GM21723 (cell line): Measurements from ENCODE around the gene PLXNA2.

Experiments
- ATAC-seq: cut with Tn5 transposase; IDR thresholded peaks from one replicate; pipeline ENCODE4 v1.9.1; 2021; ENCODE audit warnings: mild to moderate bottlenecking, moderate library complexity; ENCODE audit not compliant: unreplicated experiment

Gene PLXNA2

DNA sequence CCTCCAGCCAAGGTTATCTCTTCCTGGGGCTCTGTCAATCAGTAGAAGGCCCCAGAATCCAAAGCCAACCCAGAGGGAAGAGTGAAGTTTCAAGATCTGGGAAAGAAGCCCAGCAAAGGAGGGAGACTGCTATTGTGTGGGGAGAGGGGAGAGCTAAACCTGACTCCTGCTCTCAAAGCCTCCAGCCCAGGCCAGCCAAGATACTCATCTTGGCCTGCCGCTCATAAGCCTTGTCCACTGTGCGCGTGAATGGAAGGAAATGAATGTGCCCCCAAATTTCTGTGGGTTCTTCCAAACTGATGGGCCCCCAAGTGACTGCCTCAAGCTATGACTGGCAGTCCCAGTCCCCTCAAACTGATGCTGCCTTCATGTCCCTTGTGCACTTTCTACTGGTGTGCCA lies 2.0 kb downstream of the PLXNA2 start:
- no peak for ATAC-seq

DNA sequence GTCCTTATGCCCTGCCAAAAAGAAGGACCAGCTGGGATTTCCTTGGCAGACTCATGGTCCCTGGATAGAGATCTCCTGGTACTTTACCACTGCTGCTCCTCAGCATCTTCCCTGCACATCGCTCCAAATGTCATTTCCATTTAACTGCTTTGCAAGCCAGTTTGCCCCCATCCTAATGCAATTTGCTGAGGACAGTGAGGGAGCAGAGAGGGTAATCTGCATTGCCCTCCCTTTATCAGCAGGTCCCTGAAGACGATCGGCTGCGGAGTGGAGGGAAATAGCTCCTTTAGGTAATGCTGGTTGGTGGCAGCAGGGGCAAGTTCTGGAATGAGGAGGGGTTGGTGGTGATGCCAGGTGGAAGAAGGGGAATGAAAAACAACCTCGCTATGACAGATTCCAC lies 2.7 kb downstream of the PLXNA2 start:
- ATAC-seq: no peak

- no peak for ATAC-seq
These were observed 3.4 kb downstream of the PLXNA2 start for GRCh38 chr1:208240662-208241355.

GRCh38 chr1:208239473-208240381 lies 4.5 kb downstream of the PLXNA2 start:
- no peak for ATAC-seq

GRCh38 chr1:208238710-208239472 lies 5.3 kb downstream of the PLXNA2 start:
- no peak for ATAC-seq

DNA sequence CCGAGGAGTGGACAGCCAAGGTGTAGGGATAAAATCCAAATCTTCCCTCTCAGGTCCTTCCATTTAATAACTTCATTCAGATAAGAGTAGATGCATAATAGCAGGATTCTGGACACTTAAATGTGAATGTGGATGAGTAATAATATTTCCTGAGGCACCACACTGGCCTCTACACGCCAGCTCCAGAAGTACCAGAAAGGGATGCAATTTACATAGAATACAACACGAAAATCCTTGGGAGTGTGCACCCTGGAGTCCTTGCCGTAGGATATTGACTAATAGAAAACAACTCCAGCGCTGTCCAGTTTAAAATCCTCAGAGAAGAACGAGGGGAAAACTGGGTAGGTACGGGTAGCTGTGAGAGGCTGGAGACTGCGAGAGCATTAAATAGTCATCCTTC lies 6.9 kb downstream of the PLXNA2 start:
- ATAC-seq: no peak

GRCh38 chr1:208235982-208236761 lies 8.0 kb downstream of the PLXNA2 start:
- no peak for ATAC-seq

DNA sequence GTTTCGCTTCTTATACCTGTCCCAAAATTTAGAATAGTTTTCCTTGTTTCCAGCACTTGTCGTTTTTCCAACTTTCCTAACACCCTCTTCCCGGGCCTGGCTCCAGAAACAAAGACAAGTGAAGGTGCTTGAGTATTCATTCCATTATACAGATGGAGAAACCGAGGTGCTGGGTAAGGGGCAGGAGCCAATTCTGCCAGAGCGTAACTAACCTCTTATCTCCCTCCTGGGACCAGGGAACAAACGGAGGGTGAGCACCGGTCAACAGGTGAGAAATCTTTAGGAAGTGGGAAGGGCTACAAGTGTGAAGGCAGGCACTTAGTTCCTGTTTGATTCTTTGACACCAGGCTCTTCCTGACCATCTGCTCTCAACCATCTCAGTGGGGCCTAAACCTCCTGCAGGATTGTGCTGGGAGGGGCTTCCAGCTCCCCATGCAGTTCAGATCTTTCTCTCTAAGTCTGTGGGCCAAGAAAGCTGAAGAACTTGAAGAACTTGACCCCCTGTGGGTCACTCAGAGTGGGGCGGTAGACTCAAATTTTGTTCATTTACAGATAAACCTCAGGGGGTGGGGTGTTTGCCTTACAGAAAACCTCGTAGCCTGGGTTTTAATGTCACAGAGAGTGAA lies 8.7 kb downstream of the PLXNA2 start:
- no peak for ATAC-seq

- no peak for ATAC-seq
These were observed 9.5 kb downstream of the PLXNA2 start for GRCh38 chr1:208234721-208235120.

GRCh38 chr1:208233978-208234377 lies 10.2 kb downstream of the PLXNA2 start:
- no peak for ATAC-seq

DNA sequence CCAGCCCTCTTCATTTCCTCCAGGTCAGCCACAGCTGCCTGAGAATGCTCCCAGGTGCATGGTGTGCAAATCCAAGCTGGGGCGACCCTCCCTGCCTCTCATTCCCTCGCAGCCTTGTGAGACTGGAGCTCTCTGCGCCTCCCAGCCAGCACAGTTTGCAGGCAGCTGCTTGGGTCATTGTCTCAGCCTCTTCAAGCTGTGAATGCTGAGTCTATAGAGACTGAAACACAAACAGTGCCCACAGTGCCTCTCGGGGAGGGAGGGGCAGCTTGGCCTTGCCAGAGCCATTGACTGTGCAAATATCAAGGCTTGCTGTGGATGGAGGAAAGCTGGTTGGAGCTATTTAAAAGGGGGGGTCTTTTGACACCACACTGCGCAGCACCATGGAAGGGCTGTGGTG lies 10.6 kb downstream of the PLXNA2 start:
- ATAC-seq: no peak

GRCh38 chr1:208232662-208233038 lies 11.5 kb downstream of the PLXNA2 start:
- ATAC-seq: no peak

DNA sequence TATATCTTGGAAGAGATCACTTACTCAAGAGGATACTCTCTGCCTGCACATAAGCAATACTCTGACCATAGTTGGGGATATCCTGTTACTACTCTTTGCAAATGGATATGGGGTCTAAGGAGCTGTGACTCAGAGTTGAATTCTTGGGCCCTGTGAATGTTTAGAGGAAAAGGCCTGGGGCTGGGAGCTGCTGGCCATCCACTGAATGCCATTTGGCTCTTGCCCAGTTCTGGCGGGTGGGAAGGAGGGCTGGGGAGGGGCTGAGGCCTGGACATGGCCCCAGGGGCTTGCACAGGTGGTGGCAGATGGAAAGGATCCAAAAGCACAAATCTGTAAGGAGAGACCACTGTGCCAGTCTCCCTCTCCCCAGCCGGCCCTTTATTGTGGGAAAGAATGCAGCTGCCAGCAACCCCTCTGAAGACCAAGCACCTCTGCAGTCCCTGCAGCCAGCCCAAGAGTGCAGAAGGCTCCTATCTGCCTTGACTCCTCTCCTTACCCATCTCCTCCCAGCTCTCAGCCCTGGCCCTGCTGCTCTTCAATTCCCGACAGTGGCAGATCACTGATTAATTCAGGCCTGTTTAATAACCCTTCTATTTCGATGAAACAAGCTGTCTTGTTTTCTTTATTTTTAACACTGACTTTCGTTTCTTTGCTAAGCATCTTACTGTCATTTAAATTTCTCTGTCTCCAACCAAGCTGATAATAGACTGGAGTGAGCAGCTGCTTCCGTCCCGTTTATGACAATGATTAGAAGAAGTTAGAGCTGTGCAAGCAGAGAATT lies 12.1 kb downstream of the PLXNA2 start:
- no peak for ATAC-seq

DNA sequence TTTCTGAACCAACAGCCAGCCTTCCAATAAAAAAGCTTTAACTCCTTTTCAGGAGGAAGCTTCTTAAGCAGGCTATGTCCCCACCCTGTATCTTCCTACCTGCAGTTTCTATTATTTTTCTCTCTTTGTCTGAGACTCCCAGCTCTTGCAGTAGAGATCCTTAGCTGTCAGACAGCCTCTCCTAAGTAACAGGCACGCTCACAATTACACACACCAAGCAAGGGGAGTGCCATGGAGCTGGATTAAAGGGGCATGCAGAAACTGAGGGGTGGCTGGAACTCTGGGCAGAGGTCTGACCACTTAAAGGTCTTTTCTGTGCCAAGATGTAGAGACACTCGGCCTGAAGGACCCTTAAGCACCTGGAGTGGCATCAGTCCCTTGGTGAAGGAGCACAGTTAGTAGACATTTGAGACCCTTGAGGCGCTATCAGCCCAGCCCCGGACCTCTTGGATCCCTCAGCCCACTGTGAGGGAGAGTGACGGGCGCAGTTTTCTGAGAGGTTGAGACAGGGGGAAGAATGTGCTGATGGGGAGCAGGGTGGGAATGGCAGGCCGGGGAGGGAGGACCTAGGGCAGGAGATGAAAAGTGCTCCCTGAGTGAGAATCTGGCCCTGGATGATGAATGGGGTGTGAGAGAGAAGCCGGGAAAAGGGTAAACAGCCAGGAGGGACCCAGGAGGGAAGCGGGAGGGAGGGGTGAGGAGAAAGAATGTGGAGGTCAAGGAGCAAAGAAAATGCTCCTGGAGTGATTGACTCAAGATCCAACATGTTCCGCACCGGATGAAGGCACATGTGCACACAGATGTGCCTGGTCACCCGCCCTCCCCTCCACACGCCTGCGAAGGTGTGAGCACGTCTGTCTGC lies 13.3 kb downstream of the PLXNA2 start:
- no peak for ATAC-seq

DNA sequence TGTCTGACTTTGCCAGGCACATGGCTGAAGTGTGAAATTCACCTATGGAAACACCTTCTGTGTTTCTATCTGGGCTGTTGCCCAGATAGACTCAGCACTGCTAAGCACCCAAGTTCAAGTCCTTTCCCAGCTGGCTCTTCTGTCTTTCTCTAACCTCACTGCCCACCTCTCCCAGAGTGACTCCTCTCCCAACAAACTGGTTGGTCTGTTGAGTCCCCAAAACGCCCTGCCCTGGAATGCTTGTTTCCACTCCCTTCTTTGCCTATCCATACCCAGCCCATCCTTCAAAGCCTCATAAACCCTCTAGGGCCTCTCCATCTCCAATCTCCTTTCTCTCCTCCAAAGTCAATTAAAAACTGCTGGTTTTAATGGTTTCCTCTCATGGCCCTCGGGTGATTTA lies 15.6 kb downstream of the PLXNA2 start:
- ATAC-seq: no peak

- ATAC-seq: no peak
These were observed 16.2 kb downstream of the PLXNA2 start for GRCh38 chr1:208228026-208228425.

DNA sequence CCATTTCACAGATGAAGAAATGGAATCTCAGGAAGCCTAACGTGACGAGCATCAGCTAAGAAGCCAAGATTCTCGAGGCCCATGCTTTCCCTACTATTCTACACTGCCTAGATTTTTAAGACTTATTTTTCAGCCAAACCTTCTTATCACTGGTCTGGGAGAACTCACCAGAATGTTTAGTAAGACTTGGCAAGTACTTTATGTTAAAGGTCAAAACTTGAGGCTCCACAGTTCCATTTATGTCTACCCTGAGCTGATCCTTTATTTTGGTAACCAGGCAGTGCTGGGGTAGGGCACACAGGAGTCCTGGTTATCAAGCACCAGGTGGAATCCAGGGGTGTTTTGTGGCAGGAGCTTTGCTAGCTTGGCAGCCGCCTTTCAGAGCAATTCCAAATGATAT lies 16.8 kb downstream of the PLXNA2 start:
- no peak for ATAC-seq
